HG02678 (cell line): Measurements from ENCODE around the gene CLASP1.
"Not testable (repeated sequence)": the region's sequence is repeated elsewhere in the genome, so short reads cannot be mapped to it uniquely, and the experiment has no call there.

Experiments
- ATAC-seq: cut with Tn5 transposase; IDR thresholded peaks from one replicate; pipeline ENCODE4 v1.9.1; 2021; ENCODE audit warnings: mild to moderate bottlenecking, moderate library complexity; ENCODE audit not compliant: unreplicated experiment

The CLASP1 gene

DNA sequence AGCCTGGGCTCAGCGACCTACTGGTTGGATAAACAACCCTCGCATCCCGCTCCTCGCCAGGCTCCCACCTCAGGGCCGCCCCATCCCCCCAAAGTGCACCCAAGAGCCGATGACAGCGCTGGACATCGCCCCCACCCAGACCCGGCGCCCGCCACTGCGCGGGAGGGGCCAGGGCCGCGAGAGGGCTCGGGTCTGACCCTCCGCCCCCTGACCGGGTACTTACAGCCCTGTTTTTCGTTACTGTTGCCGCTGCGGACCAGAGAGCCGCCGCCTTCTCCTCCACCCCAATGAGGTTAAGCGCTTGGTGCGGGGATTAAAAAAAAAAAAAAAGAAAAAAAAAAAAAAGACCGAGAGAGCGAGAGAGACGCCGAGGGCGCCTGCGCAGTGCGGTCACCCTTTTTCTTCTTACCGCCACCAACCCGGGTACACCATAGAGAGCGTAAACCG is at the start of gene CLASP1:
CLASP1 (minus strand) TSS at position 314 of the 447 bp plus-strand sequence. CDS start 43,567 bp downstream, outside the sequence.
- peak; percentile 36 for ATAC-seq

DNA sequence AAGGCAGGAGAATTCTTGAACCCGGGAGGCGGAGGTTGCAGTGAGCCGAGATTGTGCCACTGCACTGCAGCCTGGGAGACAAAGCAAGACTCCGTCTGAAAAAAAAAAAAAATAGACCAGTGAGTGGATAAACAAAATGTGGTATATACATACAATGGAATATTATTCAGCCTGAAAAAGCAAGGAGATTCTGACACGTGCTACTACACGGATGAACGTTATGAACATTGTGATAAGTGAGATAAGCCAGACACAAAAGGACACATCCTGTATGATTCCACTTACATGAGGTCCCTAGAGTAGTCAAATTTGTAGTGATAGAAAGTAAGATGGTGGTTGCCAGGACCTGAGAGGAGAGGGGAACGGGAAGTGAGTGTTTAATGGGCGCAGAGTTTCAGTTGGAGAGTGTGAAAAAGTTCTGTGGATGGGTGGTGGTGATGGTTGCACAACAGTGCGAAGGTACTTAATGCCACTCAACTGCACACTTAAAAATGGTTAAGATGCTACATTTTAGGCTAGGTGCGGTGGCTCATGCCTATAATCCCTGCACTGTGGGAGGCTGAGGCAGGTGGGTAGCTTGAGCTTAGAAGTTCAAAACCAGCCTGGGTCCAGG is 49.2 kb upstream of the CLASP1 start:
- no peak for ATAC-seq

DNA sequence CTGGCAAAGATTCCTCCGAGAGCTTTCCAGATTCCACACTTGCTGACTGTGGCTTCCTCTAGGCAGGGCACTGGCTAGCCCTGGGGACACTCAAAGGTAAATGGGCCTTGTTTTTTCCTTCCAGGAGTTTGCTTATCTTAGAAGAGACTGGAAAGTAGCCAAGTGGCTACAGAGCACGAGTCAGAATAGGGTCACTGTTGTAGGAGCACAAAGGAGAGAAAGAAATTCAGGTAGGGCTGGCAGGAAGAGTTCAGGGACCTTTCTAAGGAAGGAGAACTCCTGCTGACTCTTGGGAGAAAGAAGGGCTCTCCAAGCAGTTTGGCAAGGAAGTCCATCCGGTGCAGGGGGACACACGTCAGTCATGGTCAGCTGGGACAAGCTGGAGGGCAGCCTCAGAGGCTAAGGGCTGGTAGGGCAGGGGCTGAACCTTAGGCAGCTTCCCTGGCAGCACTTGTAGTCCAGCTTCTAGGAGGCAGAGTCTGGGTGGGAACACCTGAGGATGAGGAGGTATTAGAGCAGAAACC is 47.9 kb upstream of the CLASP1 start:
- no peak for ATAC-seq

DNA sequence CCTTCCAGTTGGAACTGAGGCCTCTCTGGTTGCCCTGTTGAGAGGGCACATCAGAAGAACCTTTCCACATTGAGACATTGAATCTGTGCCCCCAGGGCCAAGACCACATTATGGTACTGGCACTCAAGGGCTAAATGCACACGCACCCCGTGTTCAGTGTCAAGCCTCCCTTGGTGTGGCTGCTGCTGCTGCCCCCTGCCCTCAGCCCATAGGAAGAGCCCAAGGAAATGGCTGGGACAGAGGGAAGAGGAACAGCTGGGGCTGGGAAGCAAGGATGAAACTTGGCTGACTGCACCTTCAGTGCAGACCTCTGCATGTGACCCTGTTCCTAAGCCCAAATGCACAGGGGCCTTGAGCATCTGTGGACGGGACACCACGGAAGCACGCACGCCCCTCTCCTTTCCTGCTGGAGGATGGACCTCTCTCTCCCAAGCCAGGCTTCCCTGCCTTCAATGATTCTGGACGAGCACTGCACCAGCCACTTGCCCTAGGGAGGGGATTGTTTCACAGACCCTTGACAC is 47.2 kb upstream of the CLASP1 start:
- no peak for ATAC-seq

DNA sequence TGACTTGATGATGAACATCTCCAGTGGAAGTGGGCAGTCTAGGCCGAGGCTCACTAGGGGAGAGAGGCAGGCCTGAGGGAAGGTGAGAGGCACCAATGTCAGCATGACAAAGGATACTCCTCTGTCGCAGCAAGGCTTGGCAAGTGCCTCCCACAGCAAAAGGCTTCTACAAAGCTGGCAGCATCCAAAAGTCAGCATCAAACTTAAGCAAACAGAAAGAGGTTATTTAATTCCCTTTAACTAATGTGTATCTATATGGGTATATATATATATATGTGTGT is 45.8 kb upstream of the CLASP1 start:
- no peak for ATAC-seq

DNA sequence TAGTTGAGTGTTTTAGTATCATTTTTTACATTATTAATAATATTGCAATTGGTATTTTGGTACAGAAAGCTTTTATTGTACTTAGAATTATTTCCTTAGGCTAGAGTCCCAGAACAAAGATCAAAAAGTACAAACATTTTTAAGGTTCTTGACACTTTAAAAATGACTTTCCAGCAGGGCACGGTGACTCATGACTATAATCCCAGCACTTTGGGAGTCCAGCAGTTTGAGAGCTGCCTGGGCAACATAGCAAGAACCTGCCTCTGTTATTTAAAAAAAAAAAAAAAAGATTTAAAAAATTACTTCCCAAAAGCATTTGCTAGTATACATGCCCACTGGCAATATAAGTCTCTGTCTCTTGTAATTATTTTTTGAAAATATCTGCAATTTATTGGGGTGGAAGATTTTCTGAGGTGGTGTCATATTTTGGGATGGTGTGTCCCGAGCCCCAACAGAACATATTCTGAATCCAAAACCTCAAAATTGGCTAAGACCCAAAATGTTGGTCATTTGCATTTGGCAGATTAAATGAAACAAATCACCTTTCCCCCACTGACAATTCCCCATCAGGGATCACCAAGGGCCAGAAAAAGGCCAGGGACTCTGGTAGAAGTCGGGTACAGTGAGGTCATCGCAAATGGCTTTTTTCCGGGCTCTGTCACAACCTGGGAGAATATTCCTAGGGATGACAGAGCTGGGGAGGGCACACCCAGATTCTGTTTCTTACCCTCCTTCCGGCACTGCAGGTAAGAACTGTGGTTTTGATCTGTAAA is 45.3 kb upstream of the CLASP1 start:
- no peak for ATAC-seq

DNA sequence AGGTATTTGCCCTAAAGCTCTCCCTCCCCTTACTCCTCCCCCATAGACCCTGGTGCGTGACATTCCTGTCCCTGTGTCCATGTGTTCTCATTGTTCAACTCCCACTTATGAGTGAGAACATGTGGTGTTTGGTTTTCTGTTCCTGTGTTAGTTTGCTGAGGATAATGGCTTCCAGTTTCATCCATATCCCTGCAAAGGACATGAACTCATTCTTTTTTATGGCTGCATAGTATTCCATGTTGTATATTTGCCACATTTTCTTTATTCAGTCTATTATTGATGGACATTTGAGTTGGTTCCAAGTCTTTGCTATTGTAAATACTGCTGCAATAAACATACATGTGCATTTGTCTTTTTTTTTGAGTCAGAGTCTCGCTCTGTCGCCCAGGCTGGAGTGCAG is 41.3 kb upstream of the CLASP1 start:
- ATAC-seq, result not testable (repeated sequence)

DNA sequence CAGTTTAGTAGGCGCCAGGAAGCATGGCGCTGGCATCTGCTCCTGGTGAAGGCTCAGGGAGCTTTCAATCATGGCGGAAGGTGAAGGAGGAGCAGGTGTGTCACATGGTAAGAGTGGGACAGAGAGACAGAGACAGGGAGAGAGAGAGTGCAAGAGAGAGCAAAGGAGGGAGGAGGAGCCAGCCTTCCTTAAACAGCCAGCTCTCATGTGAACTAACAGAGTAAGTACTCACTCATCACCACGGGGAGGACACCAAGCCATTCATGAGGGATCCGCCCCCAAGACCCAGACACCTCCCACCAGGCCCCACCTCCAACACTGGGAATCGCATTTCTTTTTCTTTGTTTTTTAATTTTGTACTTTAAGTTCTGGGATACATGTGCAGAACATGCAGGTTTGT is 40.8 kb upstream of the CLASP1 start:
- ATAC-seq, result no peak

DNA sequence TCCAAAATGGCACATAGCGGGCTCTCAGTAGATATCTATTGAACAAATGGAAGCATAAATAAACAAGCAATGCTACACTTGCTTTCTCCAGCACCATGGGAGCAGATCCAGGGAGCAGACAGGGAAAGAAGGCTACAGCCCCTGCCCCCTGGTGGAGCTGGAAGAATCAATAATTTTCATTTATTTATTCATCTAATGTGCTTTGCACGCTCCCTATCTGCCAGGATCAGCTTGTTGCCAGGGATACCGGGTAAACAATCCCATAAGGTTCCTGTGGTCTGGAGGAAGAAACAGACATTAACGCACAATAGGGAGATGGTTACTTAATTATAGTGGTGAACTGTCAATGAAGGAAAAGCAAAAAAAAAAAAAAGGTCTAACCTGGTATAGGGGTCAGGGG is 40.1 kb upstream of the CLASP1 start:
- no peak for ATAC-seq

DNA sequence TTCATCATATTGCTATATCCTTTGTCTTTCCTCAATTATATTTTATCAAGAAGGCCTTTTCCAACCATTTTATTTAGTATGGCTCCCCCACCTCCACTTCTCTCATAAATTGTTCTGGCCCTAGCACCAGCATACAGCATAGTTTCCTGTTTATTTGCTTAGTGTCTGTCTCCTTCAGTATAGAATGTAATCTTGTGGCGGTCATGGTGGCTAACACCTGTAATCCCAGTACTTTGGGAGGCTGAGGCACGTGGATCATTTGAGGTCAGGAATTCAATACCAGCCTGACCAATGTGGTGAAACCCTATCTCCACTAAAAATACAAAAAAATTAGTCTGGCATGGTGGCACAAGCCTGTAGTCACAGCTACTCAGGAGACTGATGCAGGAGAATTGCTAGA is 39.6 kb upstream of the CLASP1 start:
- no peak for ATAC-seq

DNA sequence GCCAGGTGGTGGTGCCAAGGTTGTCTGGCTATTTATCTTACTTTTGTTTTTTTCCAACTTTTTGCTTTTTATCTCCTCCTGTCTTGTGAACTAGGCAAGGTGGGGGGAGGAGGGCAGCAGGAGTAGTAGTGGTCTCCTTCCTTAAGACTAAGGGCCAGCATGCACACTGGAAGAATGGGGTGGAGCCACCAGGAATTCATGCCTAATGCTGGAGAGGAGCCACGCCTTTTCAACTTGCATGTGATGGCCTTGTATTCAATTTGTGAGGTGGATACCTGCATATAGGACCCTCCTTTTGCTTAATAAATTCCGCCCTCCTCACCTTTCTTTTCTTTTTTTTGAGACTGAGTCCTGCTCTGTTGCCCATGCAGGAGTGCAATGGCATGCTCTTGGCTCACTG is 37.6 kb upstream of the CLASP1 start:
- ATAC-seq, result no peak

DNA sequence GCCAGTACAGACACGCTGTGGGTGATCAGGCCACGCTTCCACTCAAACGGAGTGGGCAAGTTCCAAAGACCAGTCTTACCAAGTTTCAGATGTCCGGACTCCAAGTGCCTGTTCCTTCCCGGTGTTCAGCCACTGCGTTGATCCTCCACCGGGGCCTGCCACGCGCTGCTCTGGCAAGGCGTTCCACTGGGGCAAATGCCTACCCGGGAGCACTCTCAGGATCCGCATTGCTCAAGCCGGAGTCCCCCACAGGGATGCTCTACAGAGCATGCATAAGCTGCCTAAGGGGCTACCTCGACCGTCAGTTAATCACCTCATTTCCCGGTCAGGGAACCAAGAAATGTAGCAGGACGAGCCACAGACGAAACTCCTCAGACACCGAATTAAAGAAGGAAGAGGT is 37.0 kb upstream of the CLASP1 start:
- no peak for ATAC-seq

DNA sequence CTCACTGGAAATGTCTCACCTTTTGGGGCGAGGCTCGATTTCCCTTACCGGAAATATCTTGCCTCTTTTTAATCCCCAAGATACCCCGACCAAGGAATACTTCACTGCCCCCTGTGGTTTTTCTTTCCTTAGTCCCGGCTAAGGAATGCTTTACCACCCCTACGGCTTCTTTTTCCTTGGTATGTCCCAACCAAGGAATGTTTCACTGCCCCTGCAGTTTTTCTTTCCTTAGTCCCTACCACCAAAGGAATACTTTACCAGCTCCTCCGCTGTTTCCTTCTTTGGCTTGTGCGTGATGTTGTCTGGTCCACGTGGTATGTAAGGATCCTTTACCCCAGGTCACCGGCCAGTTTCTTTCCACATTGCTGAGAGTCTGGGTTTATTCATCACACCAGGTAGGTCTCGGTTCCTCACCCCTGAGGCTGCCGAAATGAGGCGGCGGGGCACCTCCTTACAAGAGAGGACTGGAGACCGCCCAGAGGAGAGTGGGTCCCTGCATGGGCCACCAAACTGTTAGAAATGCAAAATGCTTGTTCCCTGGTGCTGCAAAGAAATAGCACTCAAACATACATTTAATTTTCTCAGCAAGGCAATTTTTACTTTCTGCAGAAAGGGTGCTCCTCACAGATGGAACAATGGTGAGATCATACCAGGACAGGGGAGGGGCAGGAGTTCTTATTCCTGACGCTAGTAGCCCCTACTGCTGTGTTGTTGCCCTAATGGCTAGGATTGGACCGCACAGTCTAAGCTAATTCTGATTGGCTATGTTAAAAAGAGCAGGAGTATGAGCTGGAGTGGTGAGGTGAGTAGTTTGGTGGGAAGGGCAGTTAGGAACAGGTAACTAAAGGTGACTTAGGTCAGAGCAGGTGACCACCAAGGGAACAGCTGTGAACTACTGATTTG is 33.4 kb upstream of the CLASP1 start:
- no peak for ATAC-seq

DNA sequence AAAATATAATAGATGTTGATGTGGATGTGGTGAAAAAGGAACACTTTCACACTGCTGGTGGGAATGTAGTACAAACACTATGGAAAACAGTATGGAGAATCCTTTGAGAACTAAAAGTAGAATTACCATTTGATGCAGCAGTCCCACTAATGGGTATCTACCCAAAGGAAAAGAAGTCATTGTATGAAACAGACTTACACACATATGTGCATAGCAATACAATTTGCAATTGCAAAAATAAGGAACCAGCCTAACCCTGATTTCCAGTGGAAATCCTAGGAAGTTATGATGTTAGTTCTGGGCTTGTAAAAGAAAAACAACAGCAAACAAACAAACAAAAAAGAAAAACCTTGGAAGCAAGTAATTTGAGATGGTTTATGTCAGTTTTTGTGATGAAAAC is 28.6 kb upstream of the CLASP1 start:
- no peak for ATAC-seq

DNA sequence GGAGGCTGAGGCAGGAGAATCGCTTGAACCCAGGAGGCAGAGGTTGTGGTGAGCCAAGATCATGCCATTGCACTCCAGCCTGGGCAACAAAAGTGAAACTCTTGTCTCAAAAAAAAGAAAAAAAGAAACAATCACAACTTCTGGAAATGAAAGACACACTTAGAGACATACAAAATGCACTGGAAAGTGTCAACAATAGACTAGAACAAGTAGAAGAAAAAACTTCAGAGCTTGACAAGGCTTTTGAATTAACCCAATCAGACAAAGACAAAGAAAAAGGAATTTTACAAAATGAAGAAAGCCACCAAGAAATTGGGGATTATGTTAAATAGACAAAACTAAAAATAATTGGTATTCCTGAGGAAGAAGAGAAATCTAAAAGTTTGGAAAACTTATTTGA is 22.4 kb upstream of the CLASP1 start:
- ATAC-seq, result not testable (repeated sequence)

DNA sequence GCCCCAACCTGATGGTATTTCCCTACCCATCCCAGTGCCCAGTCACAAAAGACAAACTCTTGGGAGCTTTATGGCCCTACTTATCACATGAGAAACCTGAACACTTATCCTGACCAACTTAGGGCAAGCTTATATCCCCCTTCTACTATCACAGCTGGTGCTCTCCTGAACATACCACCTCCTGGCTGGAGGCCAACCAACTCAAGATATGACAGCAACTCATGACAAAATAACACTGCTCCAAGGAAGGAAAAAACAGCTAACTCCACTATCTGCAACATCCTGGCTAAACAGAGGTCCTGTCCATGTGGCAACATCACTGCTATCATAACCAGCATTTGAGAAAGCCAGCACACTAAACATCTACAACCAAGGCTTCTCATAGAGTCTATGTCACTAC is 20.9 kb upstream of the CLASP1 start:
- no peak for ATAC-seq

DNA sequence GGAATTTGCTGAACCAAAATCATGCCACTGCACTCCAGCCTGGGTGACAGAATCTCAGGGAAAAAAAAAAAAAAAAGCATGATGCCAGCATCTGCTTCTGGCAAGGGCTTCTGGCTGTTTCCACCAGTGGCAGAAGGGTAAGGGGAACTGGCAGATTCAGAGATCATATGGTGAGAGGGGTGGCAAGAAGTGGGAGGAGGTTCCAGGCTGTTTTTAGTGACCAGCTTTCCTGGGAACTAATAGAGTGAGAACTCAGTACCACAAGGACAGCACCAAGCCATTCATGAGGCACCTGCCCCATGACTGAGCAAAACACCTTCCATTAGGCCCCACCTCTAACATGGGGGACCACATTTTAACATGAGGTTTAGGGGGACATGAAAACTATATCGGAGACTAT is 18.4 kb upstream of the CLASP1 start:
- no peak for ATAC-seq

DNA sequence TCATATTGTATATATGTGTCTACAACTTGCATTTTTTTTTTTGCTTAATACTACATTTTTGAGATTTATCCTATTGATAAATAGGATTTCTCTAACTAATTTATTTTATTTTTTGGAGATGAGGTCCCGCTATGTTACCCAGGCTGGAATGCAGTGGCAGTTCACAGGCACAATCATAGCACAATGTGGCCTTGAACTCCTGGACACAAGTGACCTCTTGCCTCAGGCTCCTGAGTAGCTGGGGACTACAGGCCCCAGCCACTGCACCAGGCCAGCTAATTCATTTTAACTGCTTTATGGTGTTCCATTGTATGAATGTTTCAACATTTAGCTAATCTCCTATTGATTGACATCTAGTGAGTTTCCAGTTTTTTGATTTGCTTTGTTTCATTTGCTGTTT is 16.8 kb upstream of the CLASP1 start:
- ATAC-seq, result no peak

DNA sequence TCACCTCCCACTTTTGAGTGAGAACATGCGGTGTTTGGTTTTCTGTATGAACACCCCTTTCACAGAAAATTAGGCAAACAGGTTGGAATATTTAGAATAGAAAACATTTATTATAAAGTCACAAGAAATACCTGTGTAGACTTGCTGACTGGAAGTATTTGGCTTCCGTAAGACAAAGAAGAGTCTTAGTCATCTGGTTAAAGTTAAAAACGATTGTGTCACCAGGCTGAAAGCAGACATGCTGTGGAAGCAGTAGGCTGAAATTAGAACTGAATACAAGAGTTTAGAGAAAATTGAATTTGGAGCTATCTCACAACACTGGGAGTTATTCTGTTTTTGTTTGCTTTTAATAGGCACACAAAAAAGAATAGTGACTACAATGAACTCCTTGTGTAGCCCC is 16.2 kb upstream of the CLASP1 start:
- ATAC-seq, result no peak

DNA sequence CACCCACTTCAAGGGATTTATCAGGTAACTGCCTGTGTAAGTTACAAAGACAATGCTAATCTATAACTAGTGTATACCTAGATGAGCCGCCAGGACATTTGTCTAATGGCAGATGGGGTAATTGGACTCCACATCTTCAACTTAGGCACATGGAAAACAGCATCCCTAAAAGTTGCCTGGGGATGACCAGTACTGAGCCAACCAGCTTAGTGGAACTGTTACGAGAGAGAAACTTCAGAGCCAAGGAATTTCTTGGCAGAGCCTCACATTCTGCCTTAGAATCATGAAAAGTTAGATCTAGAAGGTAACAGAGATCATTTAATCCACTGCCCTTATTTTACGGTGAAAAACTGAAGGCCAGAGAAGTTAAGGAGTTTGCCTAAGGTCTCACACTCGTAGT is 15.5 kb upstream of the CLASP1 start:
- no peak for ATAC-seq

DNA sequence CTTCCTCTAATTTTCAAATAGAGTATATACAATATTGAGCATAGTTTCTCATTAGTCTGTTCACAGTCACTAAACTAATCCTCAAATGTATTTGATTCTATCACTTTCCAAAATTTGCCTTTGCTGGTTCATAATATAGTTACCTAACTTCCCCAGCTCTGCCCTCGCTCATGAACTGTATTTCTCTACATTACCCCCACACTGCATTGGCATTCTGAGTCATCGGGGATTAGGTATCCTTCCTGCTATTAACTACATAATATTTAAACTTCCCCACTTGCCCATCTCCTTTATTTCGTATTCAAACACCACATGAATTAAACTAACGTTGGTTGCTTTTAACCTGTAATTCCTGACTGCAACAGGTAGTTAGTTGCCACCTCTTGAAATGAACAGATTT is 14.8 kb upstream of the CLASP1 start:
- ATAC-seq, result no peak
